Activated CD4-positive, alpha-beta memory T cell treated with anti-CD3 and anti-CD28 coated beads, Interleukin-2, amount 10 ng/mL, durations not matched to agents 7 days and 5 days (primary cell): ENCODE data around the gene CYP2A7. TPM values are rescaled to one million over a fixed set of nuclear protein-coding genes. Genes with fewer than 3 reads are reported as not detected.
"Not testable (repeated sequence)": the region's sequence is repeated elsewhere in the genome, so short reads cannot be mapped to it uniquely, and the experiment has no call there.

Experiments
- CTCF ChIA-PET: fragments of 350-600 bp; sonication (Branson Sonifier 250); formaldehyde crosslinking; loops from one replicate; lab custom pipeline; 2021; ENCODE audit warnings: antibody characterized with exemption, inconsistent platforms; lab: Charles Lee
- POLR2A ChIA-PET: fragments of 350-600 bp; sonication (Branson Sonifier 250); formaldehyde crosslinking; loops from one replicate; lab custom pipeline; 2021; ENCODE audit warnings: antibody characterized with exemption; lab: Charles Lee
- DNase-seq: peaks from one replicate; pipeline ENCODE4 v3.0.0-alpha.2; 2020
- H3K27ac Mint-ChIP-seq: one replicate; pipeline ENCODE4 v1.8.0; 2021; ENCODE audit warnings: mild to moderate bottlenecking, mixed read lengths
- H3K27me3 Mint-ChIP-seq: one replicate; pipeline ENCODE4 v1.8.0; 2021; ENCODE audit warnings: mixed read lengths
- H3K36me3 Mint-ChIP-seq: one replicate; pipeline ENCODE4 v1.8.0; 2021; ENCODE audit warnings: low read depth, mixed read lengths
- H3K4me1 Mint-ChIP-seq: one replicate; pipeline ENCODE4 v1.8.0; 2021; ENCODE audit warnings: mixed read lengths
- H3K4me3 Mint-ChIP-seq: one replicate; pipeline ENCODE4 v1.8.0; 2021; ENCODE audit warnings: mild to moderate bottlenecking, mixed read lengths
- H3K9me3 Mint-ChIP-seq: one replicate; pipeline ENCODE4 v1.8.0; 2021; ENCODE audit warnings: mixed read lengths
- total RNA-seq, 2 experiments: library from RNA; stranded (reverse); gene quantifications; one replicate each; pipeline ENCODE4 v1.2.3, GENCODE V29; 2021

Gene CYP2A7
- not detected for total RNA-seq

- H3K4me3 Mint-ChIP-seq, H3K4me1 Mint-ChIP-seq, DNase-seq, POLR2A ChIA-PET, CTCF ChIA-PET, H3K9me3 Mint-ChIP-seq, H3K27ac Mint-ChIP-seq, H3K36me3 Mint-ChIP-seq: not testable (repeated sequence)
- H3K27me3 Mint-ChIP-seq: peaks cover 53% of the 10 kb centered on the region
Measured at GRCh38 chr19:40882062-40882461, at the start of gene CYP2A7. TSS of gene CYP2A7 (minus strand) at chr19:40882231. CDS start at chr19:40882210, 21 bp downstream.

- CTCF ChIA-PET: interaction anchor here (1.1 kb wide), 1 partner anchor 44 kb away, joined by 3 read pairs; no protein-coding TSS in a partner anchor
- H3K4me1 Mint-ChIP-seq, DNase-seq, POLR2A ChIA-PET, H3K36me3 Mint-ChIP-seq, H3K4me3 Mint-ChIP-seq, H3K9me3 Mint-ChIP-seq, H3K27ac Mint-ChIP-seq: not testable (repeated sequence)
- peaks cover 26% of the 10 kb centered on the region for H3K27me3 Mint-ChIP-seq
Measured at GRCh38 chr19:40930799-40931198, 48.8 kb upstream of the CYP2A7 start.

GRCh38 chr19:40929942-40930341 is 47.9 kb upstream of the CYP2A7 start:
- H3K4me1 Mint-ChIP-seq, H3K27ac Mint-ChIP-seq, H3K9me3 Mint-ChIP-seq, POLR2A ChIA-PET, DNase-seq, H3K36me3 Mint-ChIP-seq, CTCF ChIA-PET, H3K4me3 Mint-ChIP-seq: not testable (repeated sequence)
- peaks cover 27% of the 10 kb centered on the region for H3K27me3 Mint-ChIP-seq

- ChIA-PET POLR2A (no interaction called here), CTCF (no interaction called here)
- DNase-seq: no peak
- H3K36me3 Mint-ChIP-seq: no peaks in the 10 kb centered on the region
- H3K9me3 Mint-ChIP-seq: no peaks in the 10 kb centered on the region
- no peak overlapping the region for H3K27ac Mint-ChIP-seq
- H3K4me3 Mint-ChIP-seq: no peak overlapping the region
- no peaks in the 10 kb centered on the region for H3K4me1 Mint-ChIP-seq
- H3K27me3 Mint-ChIP-seq: peaks cover 27% of the 10 kb centered on the region
Measured at GRCh38 chr19:40928850-40929249, 46.8 kb upstream of the CYP2A7 start.

- Mint-ChIP-seq H3K4me1 (no peaks in the 10 kb centered on the region), H3K27me3 (peaks cover 21% of the 10 kb centered on the region), H3K27ac (no peak overlapping the region), H3K9me3 (no peaks in the 10 kb centered on the region), H3K36me3 (no peaks in the 10 kb centered on the region), H3K4me3 (no peak overlapping the region)
- no peak for DNase-seq
- ChIA-PET CTCF (no interaction called here), POLR2A (no interaction called here)
Measured at GRCh38 chr19:40927567-40927966, 45.5 kb upstream of the CYP2A7 start.

- H3K9me3 Mint-ChIP-seq, H3K4me1 Mint-ChIP-seq, H3K27ac Mint-ChIP-seq, H3K4me3 Mint-ChIP-seq, DNase-seq, H3K36me3 Mint-ChIP-seq, POLR2A ChIA-PET, CTCF ChIA-PET: not testable (repeated sequence)
- H3K27me3 Mint-ChIP-seq: peaks cover 11% of the 10 kb centered on the region
Measured at GRCh38 chr19:40926276-40926675, 44.2 kb upstream of the CYP2A7 start.

- Mint-ChIP-seq H3K9me3 (peaks cover 7% of the 10 kb centered on the region), H3K4me3 (no peak overlapping the region), H3K36me3 (peaks cover 5% of the 10 kb centered on the region), H3K27me3 (peaks cover 11% of the 10 kb centered on the region), H3K4me1 (no peaks in the 10 kb centered on the region), H3K27ac (no peak overlapping the region)
- DNase-seq: no peak
- ChIA-PET CTCF (no interaction called here), POLR2A (no interaction called here)
Measured at GRCh38 chr19:40923934-40924391, 41.9 kb upstream of the CYP2A7 start.

- POLR2A ChIA-PET, CTCF ChIA-PET, H3K27me3 Mint-ChIP-seq, H3K4me3 Mint-ChIP-seq, H3K27ac Mint-ChIP-seq, H3K36me3 Mint-ChIP-seq, DNase-seq, H3K9me3 Mint-ChIP-seq, H3K4me1 Mint-ChIP-seq: not testable (repeated sequence)
Measured at GRCh38 chr19:40922237-40923160, 40.5 kb upstream of the CYP2A7 start.

- H3K36me3 Mint-ChIP-seq: peaks cover 5% of the 10 kb centered on the region
- no peaks in the 10 kb centered on the region for H3K4me1 Mint-ChIP-seq
- CTCF ChIA-PET: no interaction called here
- no peak for DNase-seq
- POLR2A ChIA-PET: no interaction called here
- H3K27me3 Mint-ChIP-seq: peaks cover 5% of the 10 kb centered on the region
- peaks cover 7% of the 10 kb centered on the region for H3K9me3 Mint-ChIP-seq
- H3K4me3 Mint-ChIP-seq: no peak overlapping the region
- H3K27ac Mint-ChIP-seq: no peak overlapping the region
Measured at GRCh38 chr19:40921005-40921897, 39.2 kb upstream of the CYP2A7 start.

GRCh38 chr19:40920300-40921004 is 38.4 kb upstream of the CYP2A7 start:
- Mint-ChIP-seq H3K9me3 (peaks cover 10% of the 10 kb centered on the region), H3K27ac (no peak overlapping the region)
- CTCF ChIA-PET: no interaction called here

GRCh38 chr19:40919530-40920299 is 37.7 kb upstream of the CYP2A7 start:
- POLR2A ChIA-PET, H3K4me3 Mint-ChIP-seq, DNase-seq, H3K36me3 Mint-ChIP-seq, H3K4me1 Mint-ChIP-seq, CTCF ChIA-PET, H3K27ac Mint-ChIP-seq: not testable (repeated sequence)
- H3K27me3 Mint-ChIP-seq: peaks cover 10% of the 10 kb centered on the region
- peaks cover 13% of the 10 kb centered on the region for H3K9me3 Mint-ChIP-seq

More at GRCh38 chr19:40920300-40921004, 38.4 kb upstream of the CYP2A7 start:
- Mint-ChIP-seq H3K4me3 (no peak overlapping the region), H3K27me3 (peaks cover 3% of the 10 kb centered on the region), H3K4me1 (no peaks in the 10 kb centered on the region), H3K36me3 (peaks cover 5% of the 10 kb centered on the region)
- POLR2A ChIA-PET: no interaction called here
- DNase-seq: no peak

- H3K36me3 Mint-ChIP-seq, H3K27ac Mint-ChIP-seq, CTCF ChIA-PET, H3K4me1 Mint-ChIP-seq, DNase-seq, H3K4me3 Mint-ChIP-seq, POLR2A ChIA-PET: not testable (repeated sequence)
- Mint-ChIP-seq H3K27me3 (peaks cover 24% of the 10 kb centered on the region), H3K9me3 (peaks cover 21% of the 10 kb centered on the region)
Measured at GRCh38 chr19:40918303-40918702, 36.3 kb upstream of the CYP2A7 start.
